ENCODE measurements around the gene LPP.

The LPP gene

GRCh38 chr3:188239577-188239976 lies 85.6 kb downstream of the LPP start:
- DNase-seq = no peak
- Histone ChIP-seq H4K20me1 (ENCODE audit: insufficient read depth, low read length) (no peaks in the 10 kb centered on the region), H3K4me3 (ENCODE audit: low read length) (no peak overlapping the region), H3F3A (ENCODE audit: insufficient read depth, low read length) (no peaks in the 10 kb centered on the region), H3K4me1 (ENCODE audit: low read length) (no peaks in the 10 kb centered on the region), H3K27ac (ENCODE audit: low read length) (no peak overlapping the region), H3K9me2 (replicated peaks; ENCODE audit: insufficient read depth, low read length) (no peaks in the 10 kb centered on the region), H3K9ac (ENCODE audit: low read length) (no peak overlapping the region), H3K9me3 (replicated peaks; ENCODE audit: insufficient read depth, low read length) (no peaks in the 10 kb centered on the region), H3K36me3 (replicated peaks; ENCODE audit: insufficient read depth, low read length) (no peaks in the 10 kb centered on the region), H2AFZ (ENCODE audit: low read length) (no peak overlapping the region), H3K4me2 (ENCODE audit: low read depth, low read length) (no peak overlapping the region), H3K27me3 (replicated peaks; ENCODE audit: insufficient read depth, low read length) (no peaks in the 10 kb centered on the region), H3K79me2 (ENCODE audit: low read length) (no peaks in the 10 kb centered on the region)
- TF ChIP-seq EZH2 (optimal IDR thresholded peaks at IDR 0.05; ENCODE audit: low read depth, low read length) (no peak), CTCF (IDR thresholded peaks at IDR 0.05; ENCODE audit: low read length) (no peak), EZH2phosphoT487 (IDR thresholded peaks at IDR 0.05; ENCODE audit: low read length) (no peak)

GRCh38 chr3:188240189-188240981 lies 86.4 kb downstream of the LPP start:
- no peaks in the 10 kb centered on the region for H3F3A ChIP-seq (ENCODE audit: insufficient read depth, low read length)
- H3K9me3 ChIP-seq (replicated peaks; ENCODE audit: insufficient read depth, low read length) = no peaks in the 10 kb centered on the region
- no peaks in the 10 kb centered on the region for H3K27me3 ChIP-seq (replicated peaks; ENCODE audit: insufficient read depth, low read length)
- DNase-seq = no peak
- H3K36me3 ChIP-seq (replicated peaks; ENCODE audit: insufficient read depth, low read length) = no peaks in the 10 kb centered on the region
- no peaks in the 10 kb centered on the region for H3K9me2 ChIP-seq (replicated peaks; ENCODE audit: insufficient read depth, low read length)
- no peak overlapping the region for H3K9ac ChIP-seq (ENCODE audit: low read length)
- no peak overlapping the region for H3K4me2 ChIP-seq (ENCODE audit: low read depth, low read length)
- no peaks in the 10 kb centered on the region for H3K4me1 ChIP-seq (ENCODE audit: low read length)
- H2AFZ ChIP-seq (ENCODE audit: low read length) = no peak overlapping the region
- no peak overlapping the region for H3K4me3 ChIP-seq (ENCODE audit: low read length)
- no peaks in the 10 kb centered on the region for H4K20me1 ChIP-seq (ENCODE audit: insufficient read depth, low read length)
- TF ChIP-seq CTCF (IDR thresholded peaks at IDR 0.05; ENCODE audit: low read length) (no peak), EZH2phosphoT487 (IDR thresholded peaks at IDR 0.05; ENCODE audit: low read length) (no peak), EZH2 (optimal IDR thresholded peaks at IDR 0.05; ENCODE audit: low read depth, low read length) (no peak)
- H3K27ac ChIP-seq (ENCODE audit: low read length) = no peak overlapping the region
- no peaks in the 10 kb centered on the region for H3K79me2 ChIP-seq (ENCODE audit: low read length)

- DNase-seq = no peak
- Histone ChIP-seq H3K27me3 (replicated peaks; ENCODE audit: insufficient read depth, low read length) (no peaks in the 10 kb centered on the region), H3K27ac (ENCODE audit: low read length) (no peak overlapping the region), H3K4me3 (ENCODE audit: low read length) (no peak overlapping the region), H3K9ac (ENCODE audit: low read length) (no peak overlapping the region), H3K9me3 (replicated peaks; ENCODE audit: insufficient read depth, low read length) (no peaks in the 10 kb centered on the region), H3F3A (ENCODE audit: insufficient read depth, low read length) (no peaks in the 10 kb centered on the region), H4K20me1 (ENCODE audit: insufficient read depth, low read length) (no peaks in the 10 kb centered on the region), H3K9me2 (replicated peaks; ENCODE audit: insufficient read depth, low read length) (no peaks in the 10 kb centered on the region), H2AFZ (ENCODE audit: low read length) (no peak overlapping the region), H3K36me3 (replicated peaks; ENCODE audit: insufficient read depth, low read length) (no peaks in the 10 kb centered on the region), H3K79me2 (ENCODE audit: low read length) (no peaks in the 10 kb centered on the region), H3K4me2 (ENCODE audit: low read depth, low read length) (no peak overlapping the region), H3K4me1 (ENCODE audit: low read length) (no peaks in the 10 kb centered on the region)
- TF ChIP-seq EZH2phosphoT487 (IDR thresholded peaks at IDR 0.05; ENCODE audit: low read length) = no peak
- no peak for TF ChIP-seq CTCF (IDR thresholded peaks at IDR 0.05; ENCODE audit: low read length)
- TF ChIP-seq EZH2 (optimal IDR thresholded peaks at IDR 0.05; ENCODE audit: low read depth, low read length) = no peak
Measured at GRCh38 chr3:188241072-188241471, 87.1 kb downstream of the LPP start.

Data from MM.1S (cell line).